GM19328 (cell line): ENCODE measurements around the gene ANO1.
"Not testable (repeated sequence)": the region's sequence is repeated elsewhere in the genome, so short reads cannot be mapped to it uniquely, and the experiment has no call there.

Experiments
- ATAC-seq: cut with Tn5 transposase; IDR thresholded peaks from one replicate; pipeline ENCODE4 v1.9.1; 2021; ENCODE audit warnings: mild to moderate bottlenecking, moderate library complexity; ENCODE audit not compliant: unreplicated experiment

Gene ANO1

GRCh38 chr11:70205049-70205725 is 127.1 kb downstream of the ANO1 start:
- no peak for ATAC-seq

DNA sequence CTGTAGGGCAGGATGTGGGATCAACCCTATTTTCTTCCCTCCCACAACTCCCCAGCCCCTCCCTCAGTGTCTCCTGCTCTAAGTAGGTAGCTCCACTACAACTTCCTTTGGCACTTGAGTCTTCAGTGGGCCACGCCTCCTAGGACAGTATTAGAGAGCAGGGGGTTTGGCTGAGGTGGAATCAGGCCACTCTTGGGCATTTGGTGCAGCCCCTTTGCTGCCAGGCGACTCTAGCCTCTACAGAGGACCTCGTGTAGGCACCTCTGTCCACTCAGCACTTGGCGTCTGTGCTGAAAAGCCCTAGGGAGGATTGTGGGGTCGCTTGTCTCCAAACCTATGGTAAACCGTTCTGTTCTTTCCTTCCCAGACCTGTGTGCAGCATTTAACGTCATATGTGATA is 127.6 kb downstream of the ANO1 start:
- ATAC-seq = no peak

DNA sequence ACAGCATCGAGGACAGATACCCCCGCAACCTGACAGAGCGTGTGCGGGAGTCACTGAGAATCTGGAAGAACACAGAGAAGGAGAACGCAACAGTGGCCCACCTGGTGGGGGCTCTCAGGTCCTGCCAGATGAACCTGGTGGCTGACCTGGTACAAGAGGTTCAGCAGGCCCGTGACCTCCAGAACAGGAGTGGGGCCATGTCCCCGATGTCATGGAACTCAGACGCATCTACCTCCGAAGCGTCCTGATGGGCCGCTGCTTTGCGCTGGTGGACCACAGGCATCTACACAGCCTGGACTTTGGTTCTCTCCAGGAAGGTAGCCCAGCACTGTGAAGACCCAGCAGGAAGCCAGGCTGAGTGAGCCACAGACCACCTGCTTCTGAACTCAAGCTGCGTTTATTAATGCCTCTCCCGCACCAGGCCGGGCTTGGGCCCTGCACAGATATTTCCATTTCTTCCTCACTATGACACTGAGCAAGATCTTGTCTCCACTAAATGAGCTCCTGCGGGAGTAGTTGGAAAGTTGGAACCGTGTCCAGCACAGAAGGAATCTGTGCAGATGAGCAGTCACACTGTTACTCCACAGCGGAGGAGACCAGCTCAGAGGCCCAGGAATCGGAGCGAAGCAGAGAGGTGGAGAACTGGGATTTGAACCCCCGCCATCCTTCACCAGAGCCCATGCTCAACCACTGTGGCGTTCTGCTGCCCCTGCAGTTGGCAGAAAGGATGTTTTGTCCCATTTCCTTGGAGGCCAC is 128.3 kb downstream of the ANO1 start:
- no peak for ATAC-seq

GRCh38 chr11:70206982-70207376 is 128.9 kb downstream of the ANO1 start:
- no peak for ATAC-seq

DNA sequence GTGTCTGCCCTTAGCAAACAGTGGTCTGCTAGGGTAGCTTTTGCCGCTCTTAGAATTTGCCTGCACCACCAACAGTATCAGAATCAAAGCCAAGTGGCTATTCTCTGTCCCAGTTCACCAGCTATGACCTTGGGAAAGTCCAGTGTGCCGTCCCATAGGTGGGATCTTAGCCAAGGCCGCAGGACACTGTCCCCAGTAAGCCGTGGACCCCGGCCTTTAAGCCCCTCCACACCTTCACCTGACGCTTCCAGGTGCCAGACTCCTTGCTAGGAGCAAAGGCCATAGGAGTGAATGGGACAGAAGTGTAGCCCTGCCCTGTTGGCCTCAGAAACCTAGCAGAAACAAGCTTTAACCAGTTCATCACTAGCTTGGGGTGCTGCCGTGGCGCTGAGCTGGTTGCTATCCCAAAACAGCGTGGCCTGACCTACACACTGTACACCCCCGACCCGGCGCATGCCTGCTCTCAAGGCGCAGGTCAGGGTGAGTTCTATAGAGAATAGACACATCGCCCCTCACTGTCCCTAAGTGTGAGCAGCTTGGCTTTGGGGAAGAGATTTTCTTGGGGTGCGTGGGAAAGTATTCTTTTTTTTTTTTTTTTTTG is 129.5 kb downstream of the ANO1 start:
- no peak for ATAC-seq

GRCh38 chr11:70209391-70209912 is 131.3 kb downstream of the ANO1 start:
- no peak for ATAC-seq

- no peak for ATAC-seq
These were observed 132.0 kb downstream of the ANO1 start for GRCh38 chr11:70210051-70210501.

DNA sequence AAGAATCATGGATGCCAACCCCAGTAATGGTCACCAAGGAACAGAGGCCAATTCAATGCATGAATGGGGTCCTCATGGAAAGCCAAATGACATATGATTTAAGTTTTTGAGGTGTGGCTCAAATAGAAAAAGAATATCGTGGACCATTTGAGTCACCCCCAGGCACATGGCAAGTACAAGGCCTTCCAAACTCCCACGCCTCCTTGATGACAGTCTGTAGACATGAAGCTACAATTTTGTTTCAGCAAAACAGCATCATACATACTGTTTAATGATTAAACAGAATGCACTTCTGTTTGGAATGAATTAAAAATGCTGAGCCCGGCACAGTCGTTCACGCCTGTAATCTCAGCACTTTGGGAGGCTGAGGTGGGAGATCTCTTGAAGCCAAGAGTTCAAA is 132.4 kb downstream of the ANO1 start:
- ATAC-seq = no peak

DNA sequence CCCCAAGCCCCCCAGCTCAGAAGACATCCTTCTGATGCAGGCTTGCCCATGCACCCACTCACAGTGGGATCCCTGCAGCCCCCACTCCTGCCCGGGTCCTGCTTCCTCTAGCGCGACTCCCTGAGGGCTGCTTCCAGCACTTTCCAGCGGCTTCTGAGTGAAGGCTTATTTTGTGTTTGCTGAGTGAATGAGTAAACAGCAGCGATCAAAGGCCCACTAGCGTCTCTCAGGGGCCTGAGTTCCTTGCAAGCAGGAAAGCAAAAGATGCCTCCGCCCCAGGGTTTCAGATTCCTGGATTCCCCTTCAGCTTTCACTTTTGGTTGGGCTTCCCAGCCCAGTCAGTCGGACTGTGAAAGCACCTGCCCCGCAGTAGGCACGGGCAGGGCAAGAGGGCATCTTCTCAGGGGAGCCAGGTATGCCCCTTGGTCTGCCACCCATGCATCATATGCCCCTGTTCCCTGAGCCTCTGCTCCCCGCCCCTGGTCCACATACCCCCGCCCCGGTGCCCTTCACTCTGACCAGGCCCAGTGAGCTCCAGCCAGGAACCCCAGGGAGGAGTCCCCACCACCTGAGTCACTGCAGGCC is 134.2 kb downstream of the ANO1 start:
- ATAC-seq = no peak

DNA sequence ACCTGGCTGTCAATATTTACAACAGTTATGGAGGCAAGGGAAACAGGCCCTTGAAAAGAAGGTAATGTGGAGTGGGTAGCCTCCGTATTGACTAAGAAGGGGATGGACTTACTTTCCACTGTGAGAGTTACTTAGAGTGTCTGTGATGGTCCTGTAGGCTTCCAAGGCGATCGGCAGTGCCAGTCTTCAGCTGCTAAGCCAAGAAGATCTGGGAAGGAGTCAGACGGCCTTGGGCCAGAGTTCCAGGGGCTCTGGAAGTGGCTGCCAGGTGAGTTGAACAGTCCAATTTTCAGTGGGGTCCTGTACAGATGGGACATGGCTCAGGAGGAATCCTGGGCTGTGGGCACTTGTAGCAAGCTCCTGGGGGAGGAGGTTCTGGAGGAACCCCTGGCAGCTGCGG is 139.3 kb downstream of the ANO1 start:
- ATAC-seq = not testable (repeated sequence)

DNA sequence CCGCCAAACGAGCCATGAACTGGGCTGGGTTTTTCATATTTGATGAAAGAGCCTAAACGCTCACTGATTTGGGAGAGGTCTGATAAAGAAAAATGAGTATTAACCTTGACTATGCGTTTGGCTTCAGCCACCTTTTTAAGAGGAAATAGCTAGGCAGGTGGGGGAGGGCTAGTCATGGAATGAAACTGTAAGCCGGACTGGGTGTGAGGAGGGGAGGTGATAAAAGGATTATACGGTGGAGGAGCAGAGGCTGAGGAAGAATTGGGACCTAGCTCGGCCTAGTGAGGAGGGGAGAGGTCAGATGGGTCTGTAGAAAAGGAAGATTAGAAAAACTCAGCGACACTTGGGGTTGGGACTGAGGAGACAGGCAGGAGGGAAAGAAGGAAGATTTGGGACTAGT is 140.0 kb downstream of the ANO1 start:
- not testable (repeated sequence) for ATAC-seq

DNA sequence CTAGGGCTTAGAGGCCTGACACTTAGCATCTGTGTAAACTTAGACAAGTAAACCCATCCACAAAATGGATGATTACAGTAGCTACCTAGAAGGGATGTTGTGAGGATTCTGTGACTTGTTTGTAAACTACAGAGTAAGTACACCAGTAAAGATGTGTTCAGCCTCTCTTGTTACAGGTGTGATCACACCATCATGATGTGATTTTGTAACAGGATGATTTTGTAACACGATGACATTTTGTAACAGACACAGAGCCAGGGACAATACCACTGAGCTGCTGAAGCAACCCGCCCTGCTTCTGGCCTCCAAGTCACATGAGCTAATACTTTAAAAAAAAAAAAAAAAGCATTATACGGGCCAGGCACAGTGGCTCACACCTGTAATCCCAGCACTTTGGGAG is 142.0 kb downstream of the ANO1 start:
- no peak for ATAC-seq

DNA sequence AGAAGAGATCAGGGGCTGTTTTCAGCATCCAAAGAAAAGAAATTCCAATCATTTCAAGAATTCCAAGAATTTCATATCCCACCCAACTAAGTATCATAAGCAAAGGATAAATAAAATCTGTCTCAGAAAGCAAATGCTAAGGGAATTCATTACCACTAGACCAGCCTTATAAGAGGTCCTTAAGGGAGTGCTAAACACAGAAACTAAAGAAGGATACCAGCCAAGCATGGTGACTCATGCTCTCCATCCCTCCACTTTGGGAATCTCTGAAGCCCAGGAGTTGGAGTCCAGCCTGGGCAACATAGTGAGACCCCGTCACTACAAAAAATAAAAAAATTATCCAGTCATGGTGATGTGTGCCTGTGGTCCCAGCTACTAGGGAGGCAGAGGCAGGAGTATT is 142.8 kb downstream of the ANO1 start:
- no peak for ATAC-seq

GRCh38 chr11:70225681-70226177 is 147.6 kb downstream of the ANO1 start:
- no peak for ATAC-seq

- no peak for ATAC-seq
These were observed 148.1 kb downstream of the ANO1 start for GRCh38 chr11:70226183-70226582.

- ATAC-seq = no peak
These were observed 148.8 kb downstream of the ANO1 start for GRCh38 chr11:70226967-70227366.

GRCh38 chr11:70229737-70230136 is 151.6 kb downstream of the ANO1 start:
- ATAC-seq = no peak

- ATAC-seq = no peak
These were observed 152.2 kb downstream of the ANO1 start for GRCh38 chr11:70230151-70230839.

- ATAC-seq = no peak
These were observed 153.0 kb downstream of the ANO1 start for GRCh38 chr11:70230840-70231710.

- no peak for ATAC-seq
These were observed 154.9 kb downstream of the ANO1 start for GRCh38 chr11:70233034-70233433.
